T-helper 22 cell (primary cell): ENCODE measurements around the gene PRKG2.

Experiments used
- DNase-seq: peaks from one replicate; pipeline ENCODE4 v3.0.0-alpha.2; 2020; ENCODE audit warnings: low read depth

The PRKG2 gene

GRCh38 chr4:81038636-81039350, 176.2 kb downstream of the PRKG2 start:
- no peak for DNase-seq
